Tibial nerve (tissue), 4 donors: Measurements from ENCODE around the gene SEMA3E.

Source experiments
- CTCF ChIP-seq, 5 experiments: fragments of 200-600 bp in 3 of 5; fragments of 450-650 bp in 2 of 5; sonication (generic) in 3 of 5; IDR thresholded peaks; one replicate each; pipeline ENCODE4 v1.5.1; 2016 to 2019; ENCODE audit warnings: antibody characterized with exemption in 5 of 5, mild to moderate bottlenecking in 3 of 5, moderate library complexity in 2 of 5
- EP300 ChIP-seq, 2 donors: sonication (generic); formaldehyde crosslinking; IDR thresholded peaks; one replicate each; pipeline ENCODE4 v1.6.1; 2017; ENCODE audit warnings: antibody characterized with exemption in 2 of 2, mild to moderate bottlenecking in 1 of 2
- POLR2A ChIP-seq, 2 donors: fragments of 450-650 bp; IDR thresholded peaks; one replicate each; pipeline ENCODE4 v1.6.1; 2017; ENCODE audit warnings: antibody characterized with exemption in 2 of 2, mild to moderate bottlenecking in 2 of 2, moderate library complexity in 2 of 2

- no peak for TF ChIP-seq CTCF (IDR thresholded peaks at IDR 0.05)
- TF ChIP-seq POLR2A (IDR thresholded peaks at IDR 0.05) = no peak
- TF ChIP-seq EP300 (IDR thresholded peaks at IDR 0.05) = no peak
These were observed 100.7 kb downstream of the SEMA3E start for GRCh38 chr7:83548250-83548649.
